ENCODE data around the gene COP1.

Gene COP1

DNA sequence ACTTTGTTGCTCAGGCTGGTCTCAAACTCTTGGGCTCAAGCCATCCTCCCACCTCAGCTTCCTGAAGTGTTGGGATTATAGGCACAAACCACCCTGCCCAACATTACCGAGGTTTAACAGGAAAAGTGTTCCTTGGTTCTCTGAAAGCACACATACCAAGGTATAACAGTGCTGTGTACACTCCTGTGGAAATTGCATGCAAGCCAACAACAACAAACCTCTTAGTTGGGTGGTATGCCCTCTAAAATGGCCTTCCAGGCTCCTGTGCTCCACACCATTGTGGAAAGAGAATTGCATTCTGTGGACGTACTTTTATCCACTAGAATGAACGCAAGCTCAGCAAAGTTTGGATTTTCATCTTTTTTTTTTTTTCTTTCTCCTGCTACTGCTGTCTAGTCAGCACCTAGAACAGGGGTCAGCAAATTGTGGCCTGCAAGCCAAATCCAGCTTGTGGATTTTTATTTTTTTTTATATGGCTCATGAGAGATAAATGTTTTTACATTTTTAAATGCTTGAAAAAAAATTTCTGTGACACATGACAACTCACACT is 271.4 kb downstream of the COP1 start:
- Histone ChIP-seq H3K4me1 (peaks cover 14% of the 10 kb centered on the region), H3K9me3 (no peaks in the 10 kb centered on the region), H3K27me3 (ENCODE audit: low read depth) (no peaks in the 10 kb centered on the region), H3K4me3 (no peak overlapping the region), H3K36me3 (replicated peaks) (no peaks in the 10 kb centered on the region)
- in situ Hi-C loops (cut with MboI; ENCODE audit: low sequenced_read_pairs) = no loop called here
- DNase-seq (ENCODE audit: low spot score in 2 of 2) = no peak

DNA sequence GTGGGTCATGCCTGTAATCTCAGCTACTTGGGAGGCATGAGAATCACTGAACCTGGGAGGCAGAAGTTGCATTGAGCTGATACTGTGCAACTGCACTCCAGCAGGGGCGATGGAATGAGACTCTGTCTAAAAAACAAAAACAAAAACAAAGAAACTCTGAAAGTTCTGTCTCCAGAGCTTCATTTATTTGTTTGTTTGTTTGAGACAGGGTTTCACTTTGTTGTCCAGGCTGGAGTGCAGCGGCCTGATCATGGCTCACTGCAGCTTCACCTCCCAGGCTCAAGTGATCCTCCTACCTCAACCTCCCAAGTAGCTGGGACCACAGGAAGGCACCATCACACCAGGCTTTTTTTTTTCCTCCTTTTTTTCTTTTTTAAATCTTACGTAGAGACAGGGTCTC is 271.9 kb downstream of the COP1 start:
- H3K36me3 ChIP-seq (replicated peaks) = no peaks in the 10 kb centered on the region
- in situ Hi-C loops (cut with MboI; ENCODE audit: low sequenced_read_pairs) = no loop called here
- no peak for DNase-seq (ENCODE audit: low spot score in 2 of 2)
- H3K4me1 ChIP-seq = peaks cover 14% of the 10 kb centered on the region
- no peaks in the 10 kb centered on the region for H3K9me3 ChIP-seq
- no peaks in the 10 kb centered on the region for H3K27me3 ChIP-seq (ENCODE audit: low read depth)
- no peak overlapping the region for H3K4me3 ChIP-seq

DNA sequence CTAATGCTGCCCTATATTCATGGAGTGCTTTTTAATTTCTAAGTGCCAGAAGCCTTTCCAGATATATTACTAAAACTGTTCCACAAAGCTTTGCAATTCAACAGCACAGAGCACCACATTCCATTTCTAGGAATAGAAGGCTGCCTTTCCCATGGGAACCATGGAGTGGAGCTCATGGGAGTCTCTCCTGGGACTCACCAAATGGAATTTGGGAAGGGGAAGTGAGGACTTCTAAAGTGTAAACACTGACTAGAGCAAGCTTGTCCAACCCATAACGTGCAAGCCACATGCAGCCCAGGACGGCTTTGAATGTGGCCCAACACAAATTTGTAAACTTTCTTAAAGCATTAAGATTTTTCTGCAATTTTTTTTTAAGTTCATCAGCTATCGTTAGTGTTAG is 273.3 kb downstream of the COP1 start:
- Histone ChIP-seq H3K4me3 (no peak overlapping the region), H3K9me3 (no peaks in the 10 kb centered on the region), H3K27me3 (ENCODE audit: low read depth) (no peaks in the 10 kb centered on the region), H3K36me3 (replicated peaks) (no peaks in the 10 kb centered on the region), H3K4me1 (peaks cover 8% of the 10 kb centered on the region)
- in situ Hi-C loops (cut with MboI; ENCODE audit: low sequenced_read_pairs) = no loop called here
- DNase-seq (ENCODE audit: low spot score in 2 of 2) = peak in 1 of 2 experiments; percentile 24

DNA sequence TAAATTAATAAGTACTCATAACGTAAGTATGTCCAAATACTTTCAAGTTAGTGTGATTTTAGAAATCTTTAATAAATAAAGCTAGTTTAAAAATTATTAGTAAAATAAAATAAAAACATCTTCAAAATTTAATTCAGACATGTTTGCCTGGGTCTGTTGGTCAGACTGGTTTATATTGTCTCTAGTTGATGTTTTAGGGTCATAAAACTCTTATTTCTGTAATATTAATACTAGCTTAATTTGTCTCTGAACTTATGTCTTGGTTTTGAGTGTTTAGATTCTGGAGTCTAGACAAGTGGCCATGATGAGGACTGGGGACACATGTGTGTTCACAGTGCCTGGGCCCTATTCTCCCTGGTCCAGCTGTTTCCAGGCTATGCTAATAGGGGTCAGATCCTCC is 279.1 kb downstream of the COP1 start:
- in situ Hi-C loops (cut with MboI; ENCODE audit: low sequenced_read_pairs) = no loop called here
- H3K9me3 ChIP-seq = no peaks in the 10 kb centered on the region
- H3K4me1 ChIP-seq = no peaks in the 10 kb centered on the region
- H3K36me3 ChIP-seq (replicated peaks) = no peaks in the 10 kb centered on the region
- no peak overlapping the region for H3K4me3 ChIP-seq
- H3K27me3 ChIP-seq (ENCODE audit: low read depth) = no peaks in the 10 kb centered on the region
- no peak for DNase-seq (ENCODE audit: low spot score in 2 of 2)

DNA sequence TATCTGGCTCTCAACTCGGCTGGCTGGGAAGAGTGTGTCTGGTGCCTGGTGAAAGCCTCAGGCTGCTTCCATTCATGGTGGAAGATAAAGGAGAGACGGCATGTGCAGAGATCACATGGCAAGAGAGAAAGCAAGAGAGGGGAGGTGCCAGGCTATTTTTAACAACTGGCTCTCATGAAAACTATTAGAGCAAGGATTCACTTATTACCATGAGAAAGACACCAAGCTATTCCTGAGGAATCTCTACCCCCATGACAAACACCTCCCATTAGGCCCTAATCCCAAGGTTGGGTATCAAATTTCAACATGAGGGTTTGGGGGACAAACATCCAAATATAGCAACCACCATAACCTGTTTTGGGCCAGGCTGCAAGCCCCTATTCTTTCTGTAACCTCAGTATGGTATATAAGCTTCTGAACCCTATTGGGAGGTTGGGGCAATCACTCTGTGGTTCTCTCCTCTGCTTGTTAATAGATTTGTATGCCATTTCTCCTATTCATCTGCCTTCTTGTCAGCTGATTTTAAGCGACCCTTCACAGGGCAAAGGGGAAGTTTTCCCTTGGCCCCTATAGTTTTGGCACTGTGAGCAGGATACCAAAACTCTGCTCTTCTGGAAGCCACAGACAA is 284.7 kb downstream of the COP1 start:
- H3K4me3 ChIP-seq = no peak overlapping the region
- no peaks in the 10 kb centered on the region; the same call in 1 of the 2 replicates for H3K9me3 ChIP-seq
- no peaks in the 10 kb centered on the region for H3K27me3 ChIP-seq (ENCODE audit: low read depth)

DNA sequence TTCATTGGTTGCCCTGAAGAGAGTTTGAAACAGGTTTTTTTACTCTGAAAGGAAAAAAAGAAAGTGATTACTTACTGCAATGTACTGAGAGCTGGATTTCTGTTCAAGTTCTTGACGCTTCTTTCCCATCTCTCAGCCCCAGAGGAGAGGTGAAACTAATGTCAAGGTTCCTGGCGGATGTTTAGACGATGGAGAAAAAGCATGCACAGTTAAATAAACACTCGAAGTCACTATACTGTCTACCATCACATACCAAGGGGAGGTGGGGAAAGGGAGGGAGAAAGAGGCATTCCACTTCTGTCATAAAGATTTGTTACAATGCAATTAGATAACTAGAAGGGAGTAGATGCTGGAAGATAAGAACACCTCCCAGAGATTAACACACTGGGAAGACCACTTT is 286.7 kb downstream of the COP1 start:
- in situ Hi-C loops (cut with MboI; ENCODE audit: low sequenced_read_pairs) = no loop called here
- no peak overlapping the region for H3K4me3 ChIP-seq
- no peaks in the 10 kb centered on the region; the same call in 1 of the 2 replicates for H3K9me3 ChIP-seq
- no peaks in the 10 kb centered on the region for H3K36me3 ChIP-seq (replicated peaks)
- no peaks in the 10 kb centered on the region for H3K27me3 ChIP-seq (ENCODE audit: low read depth)
- H3K4me1 ChIP-seq = peaks cover 7% of the 10 kb centered on the region; the same call in 1 of the 2 replicates
- no peak for DNase-seq (ENCODE audit: low spot score in 2 of 2)

More for the DNA sequence above, 284.7 kb downstream of the COP1 start:
- in situ Hi-C loops (cut with MboI; ENCODE audit: low sequenced_read_pairs) = no loop called here
- no peaks in the 10 kb centered on the region for H3K36me3 ChIP-seq (replicated peaks)
- H3K4me1 ChIP-seq = peaks cover 7% of the 10 kb centered on the region; the same call in 1 of the 2 replicates
- no peak for DNase-seq (ENCODE audit: low spot score in 2 of 2)

DNA sequence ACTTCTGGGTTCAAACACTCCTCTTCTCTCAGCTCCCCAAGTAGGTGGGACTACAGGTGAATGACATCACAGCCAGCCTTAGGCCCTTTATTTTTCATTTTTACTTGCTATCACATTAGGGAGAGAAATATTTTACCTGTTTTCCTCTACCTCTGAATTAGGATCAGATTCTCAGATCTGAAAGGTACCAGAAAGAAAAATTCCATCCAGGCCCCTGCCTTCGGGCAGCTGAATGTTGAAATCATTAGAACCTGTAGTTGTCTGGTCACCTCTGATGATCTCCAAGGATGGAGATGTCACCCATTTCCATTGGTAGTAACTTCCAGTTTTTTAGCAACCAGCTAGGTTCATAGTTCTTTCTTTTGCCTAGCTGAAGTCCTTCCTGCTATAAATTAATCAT is 288.1 kb downstream of the COP1 start:
- in situ Hi-C loops (cut with MboI; ENCODE audit: low sequenced_read_pairs) = no loop called here
- H3K4me3 ChIP-seq = no peak overlapping the region
- peaks cover 7% of the 10 kb centered on the region; the same call in 1 of the 2 replicates for H3K4me1 ChIP-seq
- no peaks in the 10 kb centered on the region; the same call in 1 of the 2 replicates for H3K9me3 ChIP-seq
- H3K27me3 ChIP-seq (ENCODE audit: low read depth) = no peaks in the 10 kb centered on the region
- no peaks in the 10 kb centered on the region for H3K36me3 ChIP-seq (replicated peaks)
- no peak for DNase-seq (ENCODE audit: low spot score in 2 of 2)

DNA sequence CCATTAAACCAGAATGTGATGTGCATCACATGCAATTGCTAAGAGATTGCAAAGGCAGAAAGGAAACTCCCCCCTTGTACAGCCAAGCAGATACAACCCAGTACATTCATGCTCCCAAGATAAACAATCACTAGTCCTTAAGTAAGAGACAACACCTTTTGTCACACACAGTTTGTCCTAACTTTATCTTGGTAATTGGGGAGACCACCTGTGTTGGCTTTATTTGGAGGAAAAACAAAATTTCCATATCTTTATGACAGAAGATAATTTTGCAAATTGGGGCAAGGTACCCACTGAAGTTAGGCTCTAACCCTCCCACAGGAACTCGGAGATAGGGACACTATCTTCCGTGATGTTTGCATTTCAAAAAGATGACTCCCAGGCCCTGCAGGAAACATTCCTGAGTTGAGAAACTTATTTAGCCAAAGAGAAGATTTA is 288.7 kb downstream of the COP1 start:
- in situ Hi-C loops (cut with MboI; ENCODE audit: low sequenced_read_pairs) = no loop called here
- Histone ChIP-seq H3K27me3 (ENCODE audit: low read depth) (no peaks in the 10 kb centered on the region), H3K4me3 (no peak overlapping the region), H3K36me3 (replicated peaks) (no peaks in the 10 kb centered on the region), H3K9me3 (no peaks in the 10 kb centered on the region; the same call in 1 of the 2 replicates), H3K4me1 (peaks cover 7% of the 10 kb centered on the region; the same call in 1 of the 2 replicates)
- no peak for DNase-seq (ENCODE audit: low spot score in 2 of 2)

DNA sequence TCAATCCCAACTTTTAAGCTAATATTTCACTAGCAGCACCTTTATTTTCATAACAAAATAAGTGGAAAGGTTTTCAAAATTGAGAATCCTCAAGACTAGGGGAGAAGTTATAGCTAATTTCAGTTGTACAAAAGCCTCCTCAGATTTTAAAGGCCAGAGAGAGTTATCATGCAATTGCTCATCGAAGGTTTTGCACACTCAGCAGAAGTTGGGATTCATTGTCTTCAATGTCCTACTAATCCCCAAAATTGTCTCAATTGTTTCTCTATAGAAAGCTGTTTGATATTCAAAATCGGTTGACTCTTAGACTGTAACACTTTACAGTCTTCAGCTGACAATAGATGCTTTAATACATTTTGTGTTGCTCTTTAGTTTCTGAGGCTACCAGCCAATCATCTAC is 293.0 kb downstream of the COP1 start:
- H3K4me1 ChIP-seq = no peaks in the 10 kb centered on the region
- H3K27me3 ChIP-seq (ENCODE audit: low read depth) = no peaks in the 10 kb centered on the region
- peaks cover 6% of the 10 kb centered on the region for H3K9me3 ChIP-seq
- in situ Hi-C loops (cut with MboI; ENCODE audit: low sequenced_read_pairs) = no loop called here
- no peaks in the 10 kb centered on the region for H3K36me3 ChIP-seq (replicated peaks)
- DNase-seq (ENCODE audit: low spot score in 2 of 2) = no peak
- no peak overlapping the region for H3K4me3 ChIP-seq

DNA sequence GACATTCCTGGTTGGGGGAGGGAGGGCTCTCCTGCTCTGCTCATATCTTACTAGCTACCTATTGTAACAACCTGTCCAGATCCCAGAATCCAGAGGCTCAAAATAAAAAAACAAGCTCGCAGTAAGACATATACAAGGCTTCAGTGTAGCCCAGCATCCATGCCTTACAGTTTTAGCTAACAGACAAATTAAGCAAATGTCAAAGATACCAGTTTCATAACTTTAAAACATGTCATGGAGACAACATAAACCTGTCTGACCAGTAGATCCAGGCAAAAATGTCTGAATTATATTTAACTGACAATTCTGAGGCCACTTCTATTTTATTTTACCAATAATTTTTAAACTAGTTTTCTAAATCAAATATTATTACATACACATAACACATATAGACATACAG is 295.9 kb downstream of the COP1 start:
- no peaks in the 10 kb centered on the region for H3K4me1 ChIP-seq
- no peaks in the 10 kb centered on the region for H3K27me3 ChIP-seq (ENCODE audit: low read depth)
- in situ Hi-C loops (cut with MboI; ENCODE audit: low sequenced_read_pairs) = no loop called here
- no peaks in the 10 kb centered on the region for H3K36me3 ChIP-seq (replicated peaks)
- H3K9me3 ChIP-seq = peaks cover 6% of the 10 kb centered on the region
- DNase-seq (ENCODE audit: low spot score in 2 of 2) = no peak
- H3K4me3 ChIP-seq = no peak overlapping the region

DNA sequence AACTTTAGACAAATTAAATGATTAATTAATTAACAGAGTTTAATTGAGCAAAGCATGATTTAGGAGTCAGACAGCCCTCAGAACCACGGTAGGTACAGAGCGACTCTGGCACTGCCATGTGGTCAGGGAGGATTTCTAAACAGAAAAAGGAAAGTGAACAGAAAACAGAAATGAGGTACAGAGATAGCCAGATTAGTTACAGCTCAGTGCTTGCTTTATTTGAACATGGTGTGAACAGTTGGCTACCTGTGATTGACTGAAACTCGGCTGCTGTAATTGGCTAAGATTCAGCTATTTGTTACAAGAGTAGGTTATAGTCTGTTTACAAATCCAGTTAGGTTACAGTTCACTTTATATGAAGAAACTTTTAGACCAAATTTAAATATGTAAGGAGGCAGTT is 300.7 kb downstream of the COP1 start:
- H3K27me3 ChIP-seq (ENCODE audit: low read depth) = no peaks in the 10 kb centered on the region
- in situ Hi-C loops (cut with MboI; ENCODE audit: low sequenced_read_pairs) = no loop called here
- DNase-seq (ENCODE audit: low spot score in 2 of 2) = no peak
- H3K4me1 ChIP-seq = no peaks in the 10 kb centered on the region; the same call in 1 of the 2 replicates
- no peak overlapping the region for H3K4me3 ChIP-seq
- H3K9me3 ChIP-seq = peaks cover 6% of the 10 kb centered on the region
- H3K36me3 ChIP-seq (replicated peaks) = no peaks in the 10 kb centered on the region

DNA sequence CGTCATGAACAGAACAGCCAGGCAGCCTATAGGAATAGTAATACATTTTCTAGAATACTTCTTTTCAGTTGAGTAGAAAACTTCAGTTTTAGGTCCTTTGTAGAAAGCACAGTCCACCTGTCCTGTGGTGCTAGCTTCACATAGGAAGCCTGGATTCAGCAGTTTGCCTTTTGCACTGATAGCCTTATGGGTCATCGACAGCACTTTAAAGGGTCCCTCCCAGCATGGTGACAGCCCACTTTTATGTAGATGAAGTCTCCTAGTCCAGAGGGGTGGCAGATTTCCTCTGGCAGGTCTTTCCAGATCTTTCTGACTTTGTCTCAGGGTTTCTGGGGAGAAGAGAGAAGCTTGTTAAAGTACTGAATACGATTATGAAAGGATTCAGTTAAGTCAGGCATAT is 302.3 kb downstream of the COP1 start:
- H3K27me3 ChIP-seq (ENCODE audit: low read depth) = no peaks in the 10 kb centered on the region
- no peaks in the 10 kb centered on the region for H3K36me3 ChIP-seq (replicated peaks)
- H3K9me3 ChIP-seq = no peaks in the 10 kb centered on the region
- in situ Hi-C loops (cut with MboI; ENCODE audit: low sequenced_read_pairs) = no loop called here
- H3K4me1 ChIP-seq = no peaks in the 10 kb centered on the region; the same call in none of the 2 replicates
- H3K4me3 ChIP-seq = no peak overlapping the region
- DNase-seq (ENCODE audit: low spot score in 2 of 2) = no peak

DNA sequence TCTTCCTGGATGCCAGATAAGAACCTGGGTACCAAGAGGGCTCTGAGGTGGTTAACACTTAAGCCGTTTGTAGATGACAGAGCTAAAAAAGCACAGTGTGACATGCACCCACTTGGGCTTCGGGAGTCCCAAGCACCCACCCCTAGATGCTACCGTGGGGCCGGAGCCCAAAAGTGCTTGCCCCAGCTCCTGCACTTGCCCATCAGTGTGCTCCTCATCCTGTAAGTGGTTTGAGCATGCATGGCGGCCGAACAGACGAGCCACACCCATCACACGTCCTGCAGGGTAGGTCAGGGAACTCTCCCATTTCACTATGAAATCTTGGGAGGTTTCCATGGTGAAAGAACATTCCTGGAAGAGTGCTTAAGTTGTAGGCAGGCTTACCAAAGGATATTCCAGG is 304.8 kb downstream of the COP1 start:
- no peaks in the 10 kb centered on the region for H3K9me3 ChIP-seq
- H3K36me3 ChIP-seq (replicated peaks) = no peaks in the 10 kb centered on the region
- no peak overlapping the region for H3K4me3 ChIP-seq
- H3K27me3 ChIP-seq (ENCODE audit: low read depth) = no peaks in the 10 kb centered on the region
- no peaks in the 10 kb centered on the region; the same call in none of the 2 replicates for H3K4me1 ChIP-seq
- no peak for DNase-seq (ENCODE audit: low spot score in 2 of 2)
- in situ Hi-C loops (cut with MboI; ENCODE audit: low sequenced_read_pairs) = no loop called here

DNA sequence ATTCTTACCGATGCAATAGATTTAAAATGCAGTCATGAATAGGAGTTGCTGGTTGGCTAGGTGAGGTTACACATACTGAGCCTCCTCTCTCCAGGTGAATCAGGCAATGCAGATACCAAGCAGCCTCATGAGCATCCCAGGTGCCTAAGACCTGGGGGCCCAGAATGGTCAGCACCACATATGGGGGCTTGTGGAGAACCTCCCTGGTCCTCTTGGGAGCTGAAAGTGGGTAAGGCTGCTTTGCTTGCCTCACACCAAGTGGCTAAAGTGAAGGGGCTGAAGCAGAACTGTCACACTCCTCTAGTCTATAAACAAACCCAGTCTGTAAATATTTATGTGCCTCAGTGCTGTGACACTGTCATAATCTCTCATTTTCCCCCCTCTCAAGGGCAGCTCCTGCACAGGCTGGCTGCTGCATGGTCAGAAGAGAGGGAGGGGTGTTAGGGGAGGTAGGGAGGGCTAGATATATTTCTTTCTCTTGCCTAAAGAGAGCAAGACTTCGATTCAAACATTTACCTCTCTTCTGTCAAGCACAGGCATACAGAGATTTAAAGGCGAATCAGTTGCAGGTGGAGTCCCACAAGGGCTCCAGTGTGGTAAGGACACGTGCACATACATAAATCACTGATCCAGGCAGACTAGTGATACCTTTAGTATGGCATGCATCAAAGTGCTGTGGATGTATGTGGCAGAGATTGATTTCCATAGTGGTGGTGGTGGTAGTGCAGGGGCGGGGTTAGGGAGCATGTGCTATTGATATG is 305.8 kb downstream of the COP1 start:
- Histone ChIP-seq H3K4me1 (no peaks in the 10 kb centered on the region; the same call in none of the 2 replicates), H3K27me3 (ENCODE audit: low read depth) (no peaks in the 10 kb centered on the region), H3K9me3 (no peaks in the 10 kb centered on the region), H3K4me3 (no peak overlapping the region), H3K36me3 (replicated peaks) (no peaks in the 10 kb centered on the region)
- no peak for DNase-seq (ENCODE audit: low spot score in 2 of 2)
- in situ Hi-C loops (cut with MboI; ENCODE audit: low sequenced_read_pairs) = no loop called here
